HG03175 (cell line): ENCODE measurements around the gene CEP83.
A peak's percentile ranks its signal among the peaks of the same experiment; 100 is the strongest.
"Not testable (repeated sequence)": the region's sequence is repeated elsewhere in the genome, so short reads cannot be mapped to it uniquely, and the experiment has no call there.

Experiments
- ATAC-seq: cut with Tn5 transposase; IDR thresholded peaks from one replicate; pipeline ENCODE4 v1.9.1; 2021; ENCODE audit warnings: mild to moderate bottlenecking, moderate library complexity; ENCODE audit not compliant: unreplicated experiment

CEP83 gene

GRCh38 chr12:94386422-94386821, 73.2 kb downstream of the CEP83 start:
- no peak for ATAC-seq

GRCh38 chr12:94384030-94384429, 75.6 kb downstream of the CEP83 start:
- no peak for ATAC-seq

- ATAC-seq, result no peak
These were observed 79.2 kb downstream of the CEP83 start for GRCh38 chr12:94380507-94380906.

GRCh38 chr12:94379479-94380113, 80.1 kb downstream of the CEP83 start:
- ATAC-seq, result no peak

- no peak for ATAC-seq
These were observed 82.1 kb downstream of the CEP83 start for GRCh38 chr12:94377599-94377998.

DNA sequence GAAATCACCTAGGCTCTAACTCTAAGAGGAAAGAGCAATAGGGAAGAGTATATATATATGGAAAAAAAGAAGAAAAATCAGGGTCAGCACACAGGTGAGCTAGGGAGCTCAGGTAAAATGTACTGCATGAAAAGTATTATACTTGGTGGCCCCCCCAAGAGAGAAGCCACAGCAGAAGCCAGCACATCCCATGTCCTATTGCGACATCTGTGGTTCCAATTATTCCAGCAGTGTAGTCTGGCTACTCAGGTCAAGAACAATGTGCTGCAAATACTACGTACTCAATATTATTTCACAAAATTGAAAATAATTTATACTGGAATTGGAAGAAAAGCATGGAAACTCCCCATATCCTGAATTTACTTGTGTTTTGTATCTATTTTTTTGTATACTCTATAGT, 85.5 kb downstream of the CEP83 start:
- ATAC-seq, result no peak

DNA sequence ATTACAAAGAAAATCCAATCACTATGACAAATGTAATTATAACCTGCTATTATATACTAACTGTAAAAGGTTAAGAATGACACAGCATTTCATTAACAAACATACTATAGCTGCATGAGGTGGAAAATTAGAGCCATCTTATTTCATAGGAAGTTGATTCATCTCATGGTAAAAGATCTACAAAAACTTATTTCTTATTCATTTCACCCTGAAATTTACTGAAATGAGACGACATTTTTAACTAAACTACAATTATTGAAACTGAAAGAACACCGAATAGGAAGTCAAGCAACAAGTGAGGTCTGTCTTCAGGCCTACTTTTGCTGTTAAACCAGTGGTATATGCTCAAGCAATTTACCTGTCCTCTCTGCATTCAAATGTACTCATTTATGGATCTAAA, 87.2 kb downstream of the CEP83 start:
- peak; percentile 68 for ATAC-seq

GRCh38 chr12:94362653-94363052, 97.0 kb downstream of the CEP83 start:
- no peak for ATAC-seq

DNA sequence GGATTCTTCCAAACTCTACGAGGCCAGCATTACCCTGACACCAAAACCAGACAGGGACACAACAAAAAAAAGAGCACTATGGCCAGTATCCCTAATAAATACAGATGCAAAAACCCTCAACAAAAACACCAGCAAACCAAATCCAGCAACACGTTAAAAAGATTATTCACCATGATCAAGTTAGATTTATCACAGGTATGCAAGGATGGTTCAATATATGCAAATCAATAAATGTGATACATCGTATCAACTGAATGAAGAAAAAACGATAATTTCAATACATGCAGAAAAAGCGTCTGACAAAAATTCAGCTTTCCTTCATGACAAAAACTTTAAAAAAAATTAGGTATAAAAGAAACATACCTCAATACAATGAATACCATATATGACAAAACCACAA, 99.9 kb downstream of the CEP83 start:
- ATAC-seq, result no peak

DNA sequence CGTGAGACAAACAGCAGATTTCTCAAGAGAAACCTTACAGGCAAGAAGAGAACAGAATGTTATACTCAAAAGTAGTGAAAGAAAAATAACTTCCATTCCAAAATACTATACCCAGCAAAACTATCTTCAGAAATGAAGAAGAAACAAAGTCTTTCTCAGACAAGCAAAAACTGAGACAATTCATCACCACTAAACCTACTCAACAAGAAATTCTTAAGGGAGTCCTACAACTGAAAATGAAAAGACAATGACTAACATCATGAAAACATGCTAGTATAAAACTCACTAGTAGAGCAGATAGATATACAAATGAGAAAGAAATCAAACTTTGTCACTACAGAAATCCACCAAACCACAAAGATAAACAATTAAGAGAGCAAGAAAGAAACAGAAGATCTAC, 106.5 kb downstream of the CEP83 start:
- ATAC-seq, result no peak

DNA sequence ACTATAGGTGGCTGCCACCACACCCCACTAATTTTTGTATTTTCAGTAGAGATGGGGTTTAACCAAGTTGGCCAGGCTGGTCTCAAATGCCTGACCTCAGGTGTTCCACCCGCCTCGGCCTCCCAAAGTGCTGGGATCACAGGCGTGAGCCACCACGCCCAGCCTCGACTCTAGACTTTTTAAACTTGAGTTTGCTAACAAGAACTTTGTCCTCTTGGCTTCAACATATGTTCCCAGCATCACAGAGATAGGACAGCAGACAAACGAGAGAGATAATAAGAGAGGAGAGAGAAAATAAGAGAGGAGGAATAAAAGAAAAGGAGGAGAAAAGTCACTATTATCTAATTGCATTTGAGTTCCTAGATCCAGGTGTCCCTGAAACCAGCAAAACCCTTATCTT, 119.1 kb downstream of the CEP83 start:
- ATAC-seq, result no peak

DNA sequence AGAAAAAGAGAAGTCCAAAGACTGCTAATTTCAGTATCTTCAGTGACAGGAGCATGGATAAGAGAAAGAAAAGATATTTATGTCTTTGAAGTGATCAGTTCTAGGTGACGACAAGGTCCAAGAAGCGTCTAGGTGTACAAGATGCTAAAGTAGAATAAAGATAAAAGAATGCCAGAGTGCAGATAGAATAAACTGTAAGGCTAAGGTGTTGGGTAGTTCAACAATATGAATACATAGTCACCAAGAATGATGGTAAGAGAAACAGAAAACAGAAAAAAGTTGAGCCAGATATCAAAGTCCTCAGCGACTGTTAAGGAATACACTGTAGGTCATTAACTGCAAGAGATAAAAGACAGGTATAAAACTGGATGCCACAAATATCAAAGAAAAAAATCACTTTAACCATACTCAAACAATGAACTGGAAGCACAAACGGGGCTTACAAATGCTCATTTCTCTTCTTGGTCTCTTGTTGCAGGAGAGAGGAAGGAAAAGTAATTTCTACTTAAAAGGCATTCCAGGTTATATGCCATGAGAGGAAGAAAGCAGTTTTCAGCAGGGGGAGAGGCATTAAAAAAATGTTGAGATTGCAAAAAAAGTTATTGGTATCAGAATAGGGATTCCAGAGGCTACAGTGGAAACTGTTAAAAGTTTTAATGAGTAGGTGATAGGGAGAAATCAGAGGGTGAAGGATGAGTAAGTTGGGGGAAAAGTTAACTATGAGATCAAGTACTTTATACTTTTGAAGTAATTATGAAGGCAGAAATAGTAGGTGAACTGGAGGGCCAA, 121.5 kb downstream of the CEP83 start:
- ATAC-seq, result no peak

- ATAC-seq, result no peak
These were observed 123.3 kb downstream of the CEP83 start for GRCh38 chr12:94336211-94336925.

DNA sequence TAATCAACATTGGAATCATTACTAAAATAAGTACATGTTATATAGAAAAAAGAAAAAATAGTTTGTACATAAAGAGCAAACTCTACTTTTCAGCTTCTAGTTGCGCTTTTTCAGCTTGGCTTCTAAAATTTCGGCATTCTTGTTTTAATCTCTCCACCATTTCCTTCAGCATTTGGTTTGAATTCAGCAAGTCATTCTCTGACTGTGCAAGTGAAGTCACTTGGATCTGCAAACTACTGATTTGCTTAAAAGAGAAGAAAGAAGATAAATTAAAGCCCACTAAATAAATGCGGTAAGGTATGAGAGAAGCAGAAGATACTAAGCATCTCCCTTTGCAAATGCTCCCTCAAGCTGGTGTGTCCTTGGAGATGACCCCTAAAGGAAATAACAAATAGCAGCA, 126.3 kb downstream of the CEP83 start:
- ATAC-seq, result no peak

DNA sequence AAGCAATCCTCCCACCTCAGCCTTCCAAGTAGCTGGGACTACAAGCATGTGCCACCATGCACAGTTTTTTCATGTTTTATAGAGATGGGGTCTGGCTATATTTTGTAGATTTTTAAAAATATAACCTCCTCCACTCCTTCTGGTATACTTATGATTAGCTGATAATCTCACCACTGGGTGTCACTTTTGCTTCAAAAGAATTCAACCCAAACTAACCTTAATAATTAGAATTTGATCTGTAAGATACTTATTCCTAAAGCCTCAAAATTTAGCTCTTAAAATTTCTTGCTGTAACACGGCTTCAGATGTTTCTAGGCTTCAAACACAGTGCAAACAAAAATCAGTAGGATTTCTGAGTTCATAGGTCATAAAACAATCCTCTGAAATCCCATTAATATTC, 130.3 kb downstream of the CEP83 start:
- no peak for ATAC-seq

DNA sequence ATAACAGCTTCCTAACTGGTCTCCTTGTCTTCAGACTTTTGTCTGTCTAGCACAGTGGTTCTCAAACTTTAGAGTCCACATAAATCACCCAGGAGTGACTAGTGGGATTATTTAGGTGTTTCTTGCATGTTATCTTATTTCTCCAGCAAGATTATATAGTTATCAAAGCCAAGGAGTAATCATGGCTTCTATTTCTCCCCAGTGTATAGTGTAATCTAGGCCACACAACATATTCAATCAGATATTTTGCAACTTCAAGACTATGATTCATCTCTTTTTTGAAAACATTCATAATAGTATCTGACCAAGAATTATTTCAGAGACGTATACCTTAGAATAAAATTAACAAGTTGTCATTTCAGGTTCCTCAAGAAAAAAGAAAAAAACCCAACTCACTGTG, 131.9 kb downstream of the CEP83 start:
- no peak for ATAC-seq

DNA sequence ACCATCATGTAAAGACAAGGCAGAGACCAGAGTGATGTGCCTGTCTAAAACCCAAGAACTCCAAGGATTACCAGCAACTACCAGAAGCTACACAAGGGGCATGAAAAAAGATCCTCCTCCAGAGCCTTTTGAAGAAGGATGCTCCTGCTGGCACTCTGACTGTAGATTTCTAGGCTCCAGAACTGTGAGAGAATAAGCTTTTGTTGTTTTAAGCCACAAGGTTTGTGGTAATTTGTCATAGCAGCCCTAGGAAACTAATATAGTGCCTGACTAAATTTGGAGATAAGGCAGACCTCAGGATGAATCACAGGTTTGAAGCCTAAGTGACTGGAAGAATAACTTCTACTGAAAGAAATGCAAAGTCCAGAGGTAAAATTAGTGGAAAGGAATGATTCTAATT, 132.9 kb downstream of the CEP83 start:
- no peak for ATAC-seq

GRCh38 chr12:94326234-94326633, 133.4 kb downstream of the CEP83 start:
- ATAC-seq, result no peak

- no peak for ATAC-seq
These were observed 137.3 kb downstream of the CEP83 start for GRCh38 chr12:94322346-94322745.

GRCh38 chr12:94320109-94320508, 139.6 kb downstream of the CEP83 start:
- ATAC-seq, result no peak

GRCh38 chr12:94318181-94318580, 141.5 kb downstream of the CEP83 start:
- no peak for ATAC-seq

DNA sequence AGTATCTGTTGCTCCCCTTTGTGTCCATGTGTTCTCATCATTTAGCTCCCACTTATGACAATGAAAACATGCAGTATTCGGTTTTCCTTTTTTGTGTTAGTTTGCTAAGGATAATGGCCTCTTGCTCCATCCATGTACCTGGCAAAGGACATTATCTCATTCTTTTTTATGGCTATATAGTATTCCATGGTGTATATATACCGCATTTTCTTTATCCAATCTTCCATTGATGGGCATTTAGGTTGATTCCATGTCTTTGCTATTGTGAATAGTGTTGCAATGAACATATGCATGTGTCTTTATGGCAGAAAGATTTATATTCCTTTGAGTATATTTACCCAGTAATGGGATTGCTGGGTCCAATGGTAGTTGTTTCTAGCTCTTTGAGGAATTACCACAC, 143.1 kb downstream of the CEP83 start:
- ATAC-seq, result not testable (repeated sequence)
